ENCODE measurements around the gene GFPT2.

GFPT2 gene

GRCh38 chr5:180271221-180271620 lies 81.9 kb downstream of the GFPT2 start:
- no peak for DNase-seq

- no peak for DNase-seq
These were observed 93.9 kb downstream of the GFPT2 start for GRCh38 chr5:180259260-180259611.

GRCh38 chr5:180253036-180253824 lies 99.9 kb downstream of the GFPT2 start:
- no peak for DNase-seq

- DNase-seq: no peak
These were observed 101.2 kb downstream of the GFPT2 start for GRCh38 chr5:180251887-180252286.

GRCh38 chr5:180251141-180251540 lies 102.0 kb downstream of the GFPT2 start:
- DNase-seq: no peak

Measured in activated CD4-positive, alpha-beta T cell treated with anti-CD3 and anti-CD28 coated beads for 1 hour (primary cell).